NCI-H2029 (cell line): ENCODE data around the gene C8A.

Experiments
- DNase-seq: peaks from one replicate; lab custom pipeline; 2025; lab: John Stamatoyannopoulos, UW

C8A gene

DNA sequence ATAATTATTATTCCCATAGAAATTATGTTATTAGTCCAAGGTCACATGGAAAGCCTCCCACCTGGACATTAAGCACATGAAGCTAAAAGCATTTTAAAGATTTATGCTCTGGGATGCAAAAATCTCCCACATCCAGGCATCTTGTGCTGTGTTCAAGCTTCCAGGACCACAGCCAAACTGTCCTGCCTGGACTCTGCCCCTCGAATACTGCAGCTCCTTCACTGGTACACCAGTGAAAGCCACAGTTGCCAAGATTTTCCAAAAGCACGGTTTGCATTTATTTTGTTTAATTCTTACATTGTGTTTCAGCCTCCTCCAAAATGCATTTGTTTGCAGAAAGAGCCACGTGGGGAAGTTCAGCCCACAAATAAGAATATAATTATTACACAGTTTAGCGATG, 72.6 kb downstream of the C8A start:
- DNase-seq = no peak

- DNase-seq = no peak
Observed at GRCh38 chr1:56927986-56928385, 73.4 kb downstream of the C8A start.

- no peak for DNase-seq
Observed at GRCh38 chr1:56929492-56929891, 74.9 kb downstream of the C8A start.

- DNase-seq = no peak
Observed at GRCh38 chr1:56931211-56931610, 76.6 kb downstream of the C8A start.

GRCh38 chr1:56931686-56932085, 77.1 kb downstream of the C8A start:
- DNase-seq = no peak

GRCh38 chr1:56933161-56933560, 78.6 kb downstream of the C8A start:
- no peak for DNase-seq

- DNase-seq = no peak
Observed at GRCh38 chr1:56933606-56934005, 79.0 kb downstream of the C8A start.

DNA sequence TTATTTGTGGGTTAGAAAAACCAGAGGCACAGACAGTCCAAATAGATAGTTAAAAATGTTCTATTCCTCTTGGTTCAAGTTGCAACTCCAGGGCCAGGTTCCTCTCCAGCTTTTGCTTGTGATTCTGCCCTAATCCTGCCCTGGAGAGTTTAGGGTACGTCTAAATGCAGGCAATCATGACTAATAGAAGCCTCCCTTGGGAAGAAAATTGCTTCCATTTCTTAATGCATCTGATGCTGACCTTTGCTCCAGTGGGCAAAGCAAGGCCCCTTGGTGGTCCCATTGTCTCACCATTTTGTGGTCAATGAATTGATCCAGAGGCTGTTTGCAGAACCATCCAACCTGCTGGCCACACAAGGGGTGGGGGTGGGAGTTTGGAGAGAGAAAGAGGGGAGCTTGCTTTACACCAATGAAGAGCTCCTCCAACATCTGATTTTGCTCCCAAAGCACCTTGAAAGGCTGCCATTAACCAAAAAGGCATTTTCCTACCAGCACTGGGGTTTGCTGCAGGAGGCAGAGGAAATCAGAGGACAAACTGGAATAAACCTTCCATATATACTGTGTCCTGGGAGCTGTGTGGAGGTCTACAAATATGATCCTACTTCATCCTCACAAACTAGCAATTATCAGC, 79.9 kb downstream of the C8A start:
- DNase-seq = no peak

GRCh38 chr1:56938646-56939045, 84.0 kb downstream of the C8A start:
- no peak for DNase-seq

DNA sequence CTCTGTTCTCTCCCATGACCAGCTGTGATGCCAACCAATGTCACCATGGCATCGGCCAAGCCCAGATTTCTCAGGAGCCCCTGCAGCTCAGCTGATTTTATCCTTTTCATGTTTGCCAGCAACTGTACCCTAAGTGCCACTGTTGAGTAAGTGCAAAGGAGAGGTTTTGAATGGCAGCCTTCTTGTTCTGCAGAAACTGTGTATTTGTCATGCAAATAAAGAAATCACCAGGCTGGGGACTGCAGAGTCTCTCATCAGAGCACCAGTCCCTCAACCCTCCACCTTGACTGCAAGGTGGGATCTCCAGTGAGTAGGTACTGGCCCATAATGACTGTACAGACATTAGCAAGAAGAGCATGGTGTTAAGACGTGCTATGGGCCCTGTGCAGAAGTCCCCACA, 84.6 kb downstream of the C8A start:
- no peak for DNase-seq

DNA sequence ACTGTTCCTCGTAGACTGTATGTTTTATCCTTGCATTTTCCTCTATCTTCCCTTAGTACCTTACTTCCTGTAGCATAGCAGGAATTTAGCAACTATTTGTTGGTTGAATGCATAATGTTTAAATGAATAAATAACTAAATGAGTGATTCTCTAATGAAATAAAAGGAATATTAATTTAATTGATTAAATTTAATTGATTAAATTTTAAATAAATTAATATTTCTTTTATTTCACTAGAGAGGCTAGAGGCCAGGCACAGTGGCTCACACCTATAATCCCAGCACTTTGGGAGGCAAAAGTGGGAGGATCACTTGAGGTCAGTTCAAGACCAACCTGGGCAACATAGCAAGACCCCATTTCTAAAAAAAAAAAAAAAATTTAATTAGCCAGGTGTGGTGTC, 85.4 kb downstream of the C8A start:
- no peak for DNase-seq

DNA sequence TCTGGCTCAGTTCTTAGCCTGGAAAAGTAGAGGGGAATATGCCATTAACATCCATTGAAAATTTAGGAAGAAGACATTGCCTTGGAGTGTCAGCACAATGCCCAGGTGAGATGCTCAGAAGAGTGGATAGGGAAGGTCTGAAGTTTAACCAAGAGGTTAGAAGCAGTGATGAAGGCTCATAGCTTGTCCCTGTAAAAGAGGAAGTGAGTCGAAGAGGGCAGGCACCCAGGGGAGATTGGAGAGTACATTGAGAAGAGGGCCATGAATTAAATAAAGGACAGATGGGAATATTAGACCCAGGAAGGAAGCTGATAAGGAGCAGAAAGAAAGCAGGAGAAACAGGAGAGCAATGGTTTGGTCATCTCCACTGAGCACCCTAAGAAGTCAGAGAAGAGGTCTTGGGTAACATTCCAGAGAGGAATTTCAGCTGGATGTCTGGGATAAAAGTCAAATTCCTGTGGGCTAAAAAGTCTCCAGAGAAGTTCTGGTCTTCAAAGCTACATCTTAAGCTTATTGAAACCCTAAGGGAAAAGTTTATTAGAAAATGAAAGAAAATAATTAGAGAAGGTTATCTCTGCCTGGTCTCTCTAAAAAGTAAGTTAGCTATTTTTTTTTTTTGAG, 93.9 kb downstream of the C8A start:
- no peak for DNase-seq

GRCh38 chr1:56952501-56952900, 97.9 kb downstream of the C8A start:
- no peak for DNase-seq

DNA sequence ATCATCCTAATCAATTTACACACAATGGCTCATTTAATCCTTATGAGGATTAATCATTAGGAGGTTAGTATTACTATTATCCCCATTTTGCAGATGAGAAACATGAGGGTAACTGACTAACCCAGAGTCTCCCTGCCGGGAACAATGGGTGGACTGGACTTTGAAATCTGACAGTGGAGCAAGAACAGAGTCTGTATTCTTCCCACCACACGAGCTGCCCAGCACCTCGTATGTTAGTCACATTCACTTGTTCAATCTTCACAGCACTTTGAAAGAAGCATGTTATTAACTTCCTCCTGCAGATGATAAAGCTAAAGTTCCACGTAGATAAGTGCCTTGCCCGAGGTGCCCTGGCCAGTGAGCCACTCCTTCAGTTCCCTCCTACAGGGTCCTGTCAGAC, 98.8 kb downstream of the C8A start:
- no peak for DNase-seq

- no peak for DNase-seq
Observed at GRCh38 chr1:56954664-56955063, 100.1 kb downstream of the C8A start.

GRCh38 chr1:56957931-56958330, 103.3 kb downstream of the C8A start:
- DNase-seq = no peak

DNA sequence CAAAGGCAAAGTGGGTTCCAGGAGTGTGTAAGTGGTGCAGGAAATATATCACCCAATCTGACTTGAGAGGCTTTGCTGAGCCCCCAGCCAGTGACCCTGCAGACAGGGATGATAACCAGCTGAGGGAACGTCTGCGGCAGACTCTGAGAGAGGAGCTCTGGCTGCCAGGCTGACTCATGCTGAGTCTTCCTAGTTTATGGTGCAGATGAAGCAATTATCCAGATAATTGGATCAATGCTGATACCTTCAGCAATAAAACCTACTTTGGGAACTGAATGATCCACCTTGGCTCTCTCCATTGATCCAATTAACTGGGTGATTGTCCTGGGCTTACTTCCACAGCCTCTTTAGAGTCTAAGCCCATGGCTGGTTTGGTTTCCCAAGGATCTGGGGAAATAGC, 103.9 kb downstream of the C8A start:
- no peak for DNase-seq

DNA sequence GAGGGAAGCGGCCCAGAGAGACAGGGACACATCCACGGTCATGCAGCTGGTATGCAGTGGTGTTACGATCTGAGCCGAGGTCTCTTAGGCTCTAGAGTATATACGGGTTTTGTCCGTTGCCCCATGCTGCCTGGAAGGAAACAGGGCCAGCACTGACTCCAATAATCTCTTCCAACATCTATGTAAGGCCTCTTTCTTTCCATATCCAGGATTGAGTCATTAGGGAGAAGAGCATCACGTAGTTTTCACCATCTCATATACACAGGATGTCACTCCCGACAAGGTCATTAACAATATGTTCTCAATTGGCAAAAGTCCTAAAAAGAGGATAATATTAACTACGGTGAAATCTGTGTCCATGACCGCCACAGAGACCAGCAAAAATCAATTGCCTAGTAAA, 106.8 kb downstream of the C8A start:
- DNase-seq = no peak

DNA sequence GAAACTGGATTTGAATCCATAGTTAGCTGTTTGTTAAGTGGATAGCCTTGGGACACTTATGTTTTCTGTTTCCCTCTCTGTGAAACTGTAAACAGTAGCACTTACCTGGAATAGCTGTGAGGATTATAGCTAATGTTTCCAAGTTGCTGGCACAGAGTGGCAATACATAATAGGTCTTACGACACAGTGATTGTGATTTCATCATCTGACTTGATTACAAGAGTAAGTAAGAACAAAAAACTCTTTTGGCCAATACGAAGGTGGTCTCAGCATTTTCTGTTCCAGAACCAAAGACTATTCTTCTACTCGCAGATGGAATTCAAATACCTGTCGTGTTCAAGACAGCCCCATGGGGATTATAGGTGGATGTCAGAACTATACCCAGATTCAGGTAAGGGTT, 109.1 kb downstream of the C8A start:
- DNase-seq = no peak

DNA sequence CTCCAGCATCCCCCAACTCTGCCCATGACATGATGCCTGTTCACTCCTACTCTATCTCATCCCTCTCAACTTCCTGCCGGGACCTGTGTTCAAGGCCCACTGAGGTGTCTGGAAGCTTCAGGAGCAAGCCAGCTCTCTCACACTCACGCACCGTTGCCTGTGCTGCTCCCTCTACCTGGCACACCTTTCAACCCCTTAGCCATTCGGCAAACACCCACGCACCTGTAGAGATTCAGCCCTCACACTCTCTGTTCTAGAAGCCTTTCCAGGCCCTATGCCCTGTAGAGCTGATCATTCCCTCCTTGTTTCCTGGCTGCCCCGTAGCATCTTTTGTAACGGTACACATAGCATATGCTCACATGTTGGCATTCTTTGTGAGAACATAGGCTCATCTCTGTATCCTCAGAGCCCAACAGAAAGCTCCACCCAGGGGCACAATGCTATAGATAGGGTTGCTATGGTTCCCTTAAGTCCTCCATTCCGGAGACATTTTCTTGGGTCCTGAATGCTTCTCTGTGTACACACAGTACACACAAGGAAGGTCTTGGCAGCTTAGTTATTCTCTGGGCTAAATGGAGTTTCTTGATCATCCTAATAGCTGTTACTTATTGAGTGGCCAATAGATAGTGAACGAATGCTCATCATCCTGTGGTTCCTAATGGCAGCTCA, 109.9 kb downstream of the C8A start:
- no peak for DNase-seq

DNA sequence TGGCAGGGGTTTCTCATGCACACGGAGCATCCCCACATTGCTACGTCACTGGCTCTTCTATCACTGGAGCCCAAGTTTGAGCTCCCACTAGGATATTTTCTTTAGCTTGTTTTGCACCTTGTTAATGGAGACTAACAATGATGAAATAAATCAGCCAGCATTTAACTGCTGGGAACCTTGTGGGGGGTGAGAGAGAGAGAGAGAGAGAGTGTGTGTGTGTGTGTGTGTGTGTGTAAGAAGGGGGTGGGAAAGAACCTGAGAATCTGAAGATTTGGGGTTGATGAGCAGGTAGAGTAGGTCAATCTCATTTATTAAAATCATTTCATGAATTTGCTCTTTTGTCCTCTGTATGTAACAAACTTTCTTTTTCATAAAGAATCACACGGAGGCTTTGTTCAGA, 110.6 kb downstream of the C8A start:
- no peak for DNase-seq

DNA sequence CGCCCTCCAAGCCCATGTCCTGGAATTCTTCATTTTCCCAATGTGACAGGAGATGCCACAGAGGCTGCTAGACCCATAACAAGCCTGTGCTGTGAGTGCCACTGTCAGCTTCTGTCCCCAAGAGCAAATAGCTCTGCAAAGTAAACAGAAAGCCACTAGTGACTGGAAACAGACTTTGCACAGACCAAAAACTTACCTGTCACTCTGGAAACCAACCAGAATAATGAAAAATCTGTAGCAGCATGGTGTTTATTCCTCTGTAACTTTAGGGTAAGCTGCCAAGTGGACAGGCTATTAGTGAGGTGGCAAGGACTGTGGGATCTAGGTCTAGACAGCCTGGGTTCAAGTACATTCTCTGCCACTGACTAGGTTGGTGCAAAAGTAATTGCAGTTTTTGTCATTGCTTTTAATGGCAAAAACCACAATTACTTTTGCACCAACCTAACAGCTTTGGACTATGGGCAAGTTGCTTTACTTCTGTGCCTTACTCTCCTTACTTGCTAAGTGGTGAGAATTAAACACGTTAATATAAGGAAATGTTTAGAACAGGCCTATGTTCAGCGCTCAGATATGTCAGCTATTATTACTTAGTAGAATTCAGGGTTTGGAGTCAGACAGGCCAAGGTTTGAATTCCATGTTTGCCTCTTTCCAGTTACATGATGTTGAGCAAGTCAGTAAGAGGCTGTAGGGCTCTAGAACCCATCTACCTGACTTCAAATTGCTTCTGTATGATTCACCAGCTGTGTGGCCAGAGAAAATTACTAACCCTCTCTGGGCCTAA, 111.5 kb downstream of the C8A start, which contains the start of gene C8B:
Gene C8B, minus strand, starts transcription at position 100 of the 782 bp plus-strand sequence. Its CDS starts 67 bp downstream, at position 33.
- DNase-seq = no peak

- DNase-seq = no peak
Observed at GRCh38 chr1:56966698-56966999, 112.1 kb downstream of the C8A start.
